Measurements from ENCODE around the gene KDF1.

DNA sequence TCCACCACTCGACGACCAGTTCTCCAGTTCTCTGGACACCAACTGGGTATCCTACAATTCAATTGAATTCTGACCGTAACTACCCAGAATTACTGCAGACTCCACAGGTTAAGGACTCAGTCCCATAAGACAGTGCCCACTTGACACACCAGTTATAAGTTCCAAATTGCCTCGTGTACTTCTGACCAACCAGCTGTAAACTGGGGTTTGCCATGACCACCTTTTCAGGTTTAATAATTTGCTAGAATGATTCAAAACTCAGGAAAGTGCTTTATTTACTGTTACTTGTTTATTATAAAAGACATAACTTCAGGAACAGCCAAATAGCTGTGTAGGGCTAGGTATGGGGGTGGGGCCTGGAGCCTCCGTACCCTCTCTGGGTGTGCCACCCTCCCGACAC, 23.4 kb downstream of the KDF1 start:
- TF ChIP-seq CTCF (conservative IDR thresholded peaks at IDR 0.05; ENCODE audit: low read length) = no peak
- TF ChIP-seq EZH2phosphoT487 (IDR thresholded peaks at IDR 0.05; ENCODE audit: borderline replicate concordance, low read depth, low read length) = no peak
